GM20000 (cell line): ENCODE measurements around the gene ZNF200.

ENCODE experiments used
- DNase-seq: peaks from one replicate; pipeline ENCODE4 v3.0.0; 2012; ENCODE audit warnings: low spot score
- TF ChIP-seq, protein P1 (sequence below): IDR thresholded peaks from 2 replicates; pipeline ENCODE4 v1.5.1; 2012; ENCODE audit warnings: mild to moderate bottlenecking, control low read depth; ENCODE audit errors: extremely low read depth, missing control alignments

The ZNF200 gene

DNA sequence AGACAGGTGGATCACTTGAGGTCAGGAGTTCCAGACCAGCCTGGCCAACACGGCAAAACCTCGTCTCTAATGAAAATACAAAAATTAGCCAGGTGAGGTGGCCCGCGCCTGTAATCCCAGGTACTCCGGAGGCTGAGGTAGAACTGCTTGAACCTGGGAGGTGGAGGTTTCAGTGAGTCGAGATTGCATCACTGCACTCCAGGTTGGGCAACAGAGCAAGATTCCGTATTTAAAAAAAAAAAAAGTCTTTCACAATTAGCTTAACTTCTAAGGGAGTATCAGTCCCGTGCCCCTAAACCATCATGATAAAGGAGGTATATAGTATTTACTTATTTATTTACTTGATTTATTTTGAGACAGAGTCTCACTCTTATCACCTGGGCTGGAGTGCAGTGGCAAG, 24.9 kb upstream of the ZNF200 start:
- no peak for DNase-seq
- TF ChIP-seq, protein P1, sequence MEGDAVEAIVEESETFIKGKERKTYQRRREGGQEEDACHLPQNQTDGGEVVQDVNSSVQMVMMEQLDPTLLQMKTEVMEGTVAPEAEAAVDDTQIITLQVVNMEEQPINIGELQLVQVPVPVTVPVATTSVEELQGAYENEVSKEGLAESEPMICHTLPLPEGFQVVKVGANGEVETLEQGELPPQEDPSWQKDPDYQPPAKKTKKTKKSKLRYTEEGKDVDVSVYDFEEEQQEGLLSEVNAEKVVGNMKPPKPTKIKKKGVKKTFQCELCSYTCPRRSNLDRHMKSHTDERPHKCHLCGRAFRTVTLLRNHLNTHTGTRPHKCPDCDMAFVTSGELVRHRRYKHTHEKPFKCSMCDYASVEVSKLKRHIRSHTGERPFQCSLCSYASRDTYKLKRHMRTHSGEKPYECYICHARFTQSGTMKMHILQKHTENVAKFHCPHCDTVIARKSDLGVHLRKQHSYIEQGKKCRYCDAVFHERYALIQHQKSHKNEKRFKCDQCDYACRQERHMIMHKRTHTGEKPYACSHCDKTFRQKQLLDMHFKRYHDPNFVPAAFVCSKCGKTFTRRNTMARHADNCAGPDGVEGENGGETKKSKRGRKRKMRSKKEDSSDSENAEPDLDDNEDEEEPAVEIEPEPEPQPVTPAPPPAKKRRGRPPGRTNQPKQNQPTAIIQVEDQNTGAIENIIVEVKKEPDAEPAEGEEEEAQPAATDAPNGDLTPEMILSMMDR, result no peak

DNA sequence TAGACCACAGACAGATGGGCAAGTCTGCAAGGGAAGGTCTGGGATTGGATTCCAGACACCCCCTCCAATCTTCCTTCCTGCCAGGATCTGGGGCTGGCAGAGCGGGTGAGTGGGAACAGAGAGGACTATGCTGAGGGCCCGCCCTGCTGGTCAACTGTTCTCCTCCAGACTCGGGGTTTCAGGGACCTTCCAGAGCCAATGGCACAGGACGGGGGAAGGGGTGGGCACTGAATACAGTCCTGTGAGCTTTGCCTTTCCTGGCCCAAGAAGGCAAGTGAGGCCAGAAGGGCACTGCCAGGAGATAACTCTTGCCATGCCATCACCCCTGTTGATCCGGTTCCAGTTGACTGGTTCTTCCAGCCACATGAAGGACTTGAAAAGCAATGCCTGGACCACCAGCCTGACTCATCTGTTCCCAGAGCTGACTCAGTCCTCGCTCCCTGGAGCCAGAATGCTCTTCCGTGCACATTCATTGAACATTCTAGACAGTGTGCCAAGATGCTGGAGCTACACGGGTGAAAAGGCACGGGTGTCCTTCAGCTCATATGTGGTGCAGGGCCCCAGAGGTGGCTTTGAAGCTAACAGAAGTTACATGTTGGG, 22.0 kb upstream of the ZNF200 start:
- DNase-seq, result no peak
- TF ChIP-seq, protein P1, result no peak

DNA sequence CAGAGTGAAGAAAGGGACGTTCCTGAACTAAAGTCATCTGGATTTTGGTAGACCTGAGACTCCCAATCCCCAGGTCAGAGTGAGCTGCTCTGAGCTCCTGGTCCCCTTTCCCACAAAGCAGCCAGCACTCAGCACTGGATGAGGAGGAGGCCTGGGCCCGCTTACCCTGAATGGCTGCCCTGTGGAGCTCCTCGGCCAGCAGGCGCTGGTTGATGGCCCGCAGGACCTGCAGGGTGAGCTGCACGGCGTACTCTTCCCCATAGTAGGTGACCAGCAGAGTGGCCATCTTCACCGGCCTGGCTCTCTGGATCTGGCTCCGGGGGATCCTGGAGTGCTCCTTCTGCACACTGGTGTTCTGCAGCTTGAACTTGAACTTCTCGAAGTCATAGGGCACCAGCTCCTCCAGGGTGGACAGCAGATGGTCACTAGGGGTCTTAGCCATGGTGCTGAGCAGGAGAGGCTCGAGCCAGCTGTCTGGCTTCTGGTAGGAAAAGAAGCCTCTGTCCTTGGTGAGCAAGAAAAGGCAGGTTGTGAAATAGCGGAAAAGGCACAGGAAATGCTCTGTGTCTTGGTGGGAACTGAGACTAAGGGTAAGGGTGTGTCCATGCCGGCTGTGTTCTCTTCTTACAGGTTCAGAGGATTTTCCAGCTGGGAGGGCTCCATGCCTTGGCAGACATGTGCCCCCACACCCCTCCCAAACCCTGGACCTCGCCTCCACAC, 21.3 kb upstream of the ZNF200 start, which contains the start of gene MEFV:
TSS of gene MEFV (minus strand) at position 488 of the 720 bp plus-strand sequence. CDS start at position 442, 46 bp downstream.
- DNase-seq, result no peak
- TF ChIP-seq, protein P1, result no peak

- TF ChIP-seq, protein P1, result no peak
Observed at GRCh38 chr16:3254309-3254708, 19.4 kb upstream of the ZNF200 start.

DNA sequence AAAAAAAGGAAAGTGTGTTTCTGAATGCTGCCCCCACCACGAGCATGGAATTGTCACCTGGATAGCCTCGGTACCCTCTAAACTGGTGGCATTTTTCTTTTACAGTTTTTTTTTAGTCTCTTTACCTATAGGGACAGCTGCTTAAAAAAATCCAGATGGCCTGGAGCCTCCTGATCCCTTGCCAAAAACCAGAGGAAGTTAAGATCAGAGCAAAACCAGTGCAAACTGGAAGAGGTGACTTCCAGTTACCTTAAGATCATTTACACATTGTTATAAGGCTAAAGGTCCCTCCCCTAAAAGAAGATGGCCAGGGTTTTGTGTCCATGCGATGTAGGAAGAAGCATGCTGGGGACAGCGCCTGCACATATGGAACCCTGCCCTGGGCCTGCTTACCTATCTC, 18.0 kb upstream of the ZNF200 start:
- TF ChIP-seq, protein P1, result no peak
- DNase-seq, result no peak

More at GRCh38 chr16:3254309-3254708, 19.4 kb upstream of the ZNF200 start:
- DNase-seq, result no peak

- no peak for DNase-seq
- TF ChIP-seq, protein P1, result no peak
Observed at GRCh38 chr16:3249451-3249850, 14.5 kb upstream of the ZNF200 start.

DNA sequence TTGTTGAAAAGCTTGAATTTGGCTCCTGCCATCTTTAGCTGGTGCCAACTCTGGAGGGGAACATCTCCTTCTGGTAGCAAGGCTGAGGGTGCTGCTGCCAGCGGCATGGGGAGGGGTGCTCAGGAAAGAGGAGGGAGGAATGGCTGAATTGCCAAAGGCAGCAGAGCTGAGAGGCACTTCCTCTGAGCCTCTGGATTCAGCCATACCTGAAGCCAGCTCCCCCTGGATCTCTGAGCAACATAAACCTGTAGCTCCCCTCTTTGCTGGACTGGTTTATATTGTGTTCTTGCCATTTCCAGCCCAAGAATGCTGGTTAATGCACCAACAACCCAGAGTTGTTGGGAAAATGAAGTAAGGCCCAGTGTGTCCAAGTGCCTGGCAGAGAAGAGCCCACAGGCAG, 14.1 kb upstream of the ZNF200 start:
- TF ChIP-seq, protein P1, result no peak
- no peak for DNase-seq
